Activated CD4-positive, CD25-positive, alpha-beta regulatory T cell (primary cell): ENCODE measurements around the gene TEX36.
"Not testable (repeated sequence)": the region's sequence is repeated elsewhere in the genome, so short reads cannot be mapped to it uniquely, and the experiment has no call there.

ENCODE experiments used
- DNase-seq, 4 experiments: peaks; one replicate each; lab custom pipeline; 2025; lab: John Stamatoyannopoulos, UW

TEX36 gene

DNA sequence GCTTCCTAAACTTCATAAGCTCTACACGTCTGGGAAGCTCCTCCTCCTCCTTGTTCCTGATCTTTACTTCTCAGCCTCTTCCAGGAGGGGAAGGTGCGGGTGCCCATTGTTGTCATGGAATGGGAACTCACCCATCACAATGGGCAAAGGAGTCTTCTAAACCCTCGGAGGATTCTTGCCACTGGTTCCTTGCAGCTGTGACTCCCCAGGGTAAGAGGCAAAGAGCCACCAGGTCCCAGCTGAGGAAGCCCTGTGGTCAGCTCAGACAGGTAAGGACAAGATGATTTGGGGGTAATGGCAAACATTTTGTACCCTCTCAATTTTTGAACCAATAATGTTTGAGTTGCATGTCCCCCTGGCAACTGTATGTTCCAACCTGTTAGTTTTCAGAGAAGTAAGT, at the start of gene TEX36:
Gene TEX36, minus strand, starts transcription at position 101 of the 400 bp plus-strand sequence. CDS start 174 bp downstream, outside the sequence.
- DNase-seq: no peak

- no peak for DNase-seq
Measured at GRCh38 chr10:125727436-125727835, 44.5 kb upstream of the TEX36 start.

DNA sequence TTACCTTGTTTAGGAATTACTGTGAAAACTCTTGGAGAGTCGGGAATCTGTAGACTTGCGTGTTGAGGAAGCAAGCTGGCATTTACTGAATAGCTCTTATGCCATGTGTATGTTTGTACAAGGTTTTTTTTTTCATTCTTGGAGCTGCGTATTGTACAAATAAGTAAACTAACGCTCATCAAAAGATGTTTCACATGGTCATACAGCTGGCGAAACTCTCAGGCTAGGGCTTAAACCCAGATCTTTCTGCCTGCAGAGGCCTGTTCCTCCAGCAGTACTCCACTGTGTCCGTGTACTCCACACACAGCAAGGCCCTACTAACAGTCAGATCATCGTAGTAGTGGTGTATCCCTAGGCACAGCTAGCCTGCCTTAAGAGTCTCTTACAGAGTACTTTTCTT, 44.0 kb upstream of the TEX36 start:
- DNase-seq: no peak

DNA sequence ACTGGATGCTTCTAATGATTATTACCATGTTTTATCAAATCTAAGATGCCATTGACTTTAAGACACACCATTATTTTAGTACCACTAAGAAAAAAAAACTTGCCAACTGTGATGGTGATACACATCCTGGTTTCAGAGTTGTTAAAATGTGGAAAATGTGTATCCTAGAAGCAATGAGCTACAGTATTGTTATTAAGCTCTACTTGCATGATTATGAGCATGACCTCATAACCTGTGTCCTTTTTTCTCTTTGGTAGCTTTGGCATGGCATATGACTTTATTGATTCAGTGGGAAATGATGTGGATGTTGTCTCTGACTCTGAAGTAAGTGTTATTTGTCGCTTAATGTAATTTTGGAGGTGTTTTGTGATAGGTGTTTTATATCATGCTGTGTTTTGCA, 39.8 kb upstream of the TEX36 start:
- no peak for DNase-seq

- DNase-seq: no peak
Measured at GRCh38 chr10:125721035-125721434, 38.1 kb upstream of the TEX36 start.

GRCh38 chr10:125720002-125720382, 37.0 kb upstream of the TEX36 start:
- DNase-seq: no peak

GRCh38 chr10:125719173-125720001, 36.4 kb upstream of the TEX36 start, which contains the start of gene EDRF1:
EDRF1 (plus strand) TSS chr10:125719709; CDS start chr10:125719808, 99 bp downstream.
- DNase-seq: peak; percentile 94 to 98 (median 98)

- DNase-seq: not testable (repeated sequence)
Measured at GRCh38 chr10:125714728-125715127, 31.8 kb upstream of the TEX36 start.

GRCh38 chr10:125711110-125711750, 28.3 kb upstream of the TEX36 start:
- DNase-seq: no peak

- DNase-seq: no peak
Measured at GRCh38 chr10:125709553-125710474, 26.9 kb upstream of the TEX36 start.

- DNase-seq: no peak
Measured at GRCh38 chr10:125708971-125709503, 26.1 kb upstream of the TEX36 start.

DNA sequence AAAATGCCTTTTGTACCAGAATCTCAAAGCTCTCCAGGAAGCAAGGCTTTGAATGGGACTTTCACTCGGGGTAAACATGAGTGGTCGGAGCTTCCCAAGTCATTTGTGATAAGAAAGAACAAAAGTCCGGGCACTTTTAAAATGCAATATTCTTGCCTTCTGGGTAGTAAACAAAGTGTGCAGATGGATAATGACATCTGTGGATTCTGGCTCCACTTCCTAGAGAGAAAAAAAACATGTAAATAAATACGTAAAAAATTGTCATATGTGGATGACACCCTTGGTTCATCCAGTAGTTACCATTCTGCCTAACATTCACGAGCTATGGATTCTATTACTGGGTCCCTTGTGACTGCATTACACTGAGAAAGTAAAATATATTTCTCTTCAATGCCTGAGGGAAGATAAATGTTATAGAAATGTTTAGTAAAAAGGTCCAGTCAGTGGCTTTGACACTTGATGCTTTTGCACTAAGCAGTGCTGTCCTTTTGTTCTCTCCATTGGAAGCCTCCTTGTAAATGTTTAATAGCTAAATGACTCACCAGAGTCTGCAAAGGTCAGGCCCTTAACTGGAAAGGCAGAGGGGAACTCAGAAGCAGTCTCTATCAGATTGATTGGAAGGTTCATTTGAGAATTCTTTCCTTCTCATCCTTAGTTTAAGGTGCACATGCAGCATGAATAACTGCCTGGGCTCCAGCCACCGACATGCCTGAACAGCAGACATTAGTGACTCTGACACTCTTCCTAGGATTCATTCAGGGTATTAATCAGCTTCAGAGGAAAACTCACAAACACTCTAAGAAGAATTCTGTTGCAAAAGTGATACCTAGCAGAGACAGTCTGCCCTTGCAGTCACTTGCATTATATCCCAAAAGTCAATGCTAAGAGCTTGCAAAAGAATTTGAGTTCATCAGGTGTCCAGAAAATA, 24.8 kb upstream of the TEX36 start:
- DNase-seq: no peak

DNA sequence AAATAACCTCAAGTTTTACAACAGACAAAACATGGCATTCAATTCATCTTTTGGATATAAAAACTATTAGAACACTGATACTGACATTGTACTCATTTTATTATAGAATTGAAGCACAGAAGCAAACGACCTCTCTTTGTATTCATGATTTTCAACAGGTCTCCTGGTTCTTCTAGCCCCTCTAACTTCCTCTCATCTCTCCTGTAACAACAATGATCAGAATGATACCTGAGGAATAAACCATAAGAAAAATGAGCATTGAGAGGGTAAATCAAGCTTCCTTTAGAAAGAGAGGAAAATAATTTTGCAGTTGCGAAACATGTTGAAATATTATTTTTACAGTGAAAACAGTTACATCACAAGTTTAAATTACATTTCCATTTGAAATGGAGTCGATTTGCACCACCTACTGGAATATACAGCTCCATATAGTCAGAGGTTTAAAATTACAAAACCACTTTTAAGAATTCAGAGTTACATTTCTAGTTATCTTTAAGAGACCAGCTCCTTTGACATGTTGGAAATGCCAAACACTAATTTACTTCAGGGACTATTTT, 17.5 kb upstream of the TEX36 start:
- no peak for DNase-seq

GRCh38 chr10:125699562-125700143, 16.7 kb upstream of the TEX36 start:
- DNase-seq: no peak

- DNase-seq: no peak
Measured at GRCh38 chr10:125698481-125698998, 15.6 kb upstream of the TEX36 start.

DNA sequence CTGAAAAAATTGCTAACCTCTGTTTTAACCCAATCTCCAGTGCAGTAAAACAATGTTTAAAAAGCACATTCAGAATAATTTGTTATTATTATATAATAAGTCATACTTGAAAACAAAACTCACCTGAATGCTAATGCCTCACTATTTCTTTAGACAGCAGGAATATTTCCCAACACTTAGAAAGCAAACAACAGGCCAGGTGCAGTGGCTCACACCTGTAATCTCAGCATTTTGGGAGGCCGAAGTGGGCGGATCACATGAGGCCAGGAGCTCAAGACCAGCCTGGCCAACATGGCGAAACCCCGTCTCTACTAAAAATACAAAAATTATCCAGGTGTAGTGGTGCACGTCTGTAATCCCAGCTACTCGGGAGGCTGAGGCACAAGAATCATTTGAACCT, 13.9 kb upstream of the TEX36 start:
- DNase-seq: not testable (repeated sequence)

- no peak for DNase-seq
Measured at GRCh38 chr10:125694883-125695282, 11.9 kb upstream of the TEX36 start.

- DNase-seq: no peak
Measured at GRCh38 chr10:125693524-125693847, 10.5 kb upstream of the TEX36 start.

DNA sequence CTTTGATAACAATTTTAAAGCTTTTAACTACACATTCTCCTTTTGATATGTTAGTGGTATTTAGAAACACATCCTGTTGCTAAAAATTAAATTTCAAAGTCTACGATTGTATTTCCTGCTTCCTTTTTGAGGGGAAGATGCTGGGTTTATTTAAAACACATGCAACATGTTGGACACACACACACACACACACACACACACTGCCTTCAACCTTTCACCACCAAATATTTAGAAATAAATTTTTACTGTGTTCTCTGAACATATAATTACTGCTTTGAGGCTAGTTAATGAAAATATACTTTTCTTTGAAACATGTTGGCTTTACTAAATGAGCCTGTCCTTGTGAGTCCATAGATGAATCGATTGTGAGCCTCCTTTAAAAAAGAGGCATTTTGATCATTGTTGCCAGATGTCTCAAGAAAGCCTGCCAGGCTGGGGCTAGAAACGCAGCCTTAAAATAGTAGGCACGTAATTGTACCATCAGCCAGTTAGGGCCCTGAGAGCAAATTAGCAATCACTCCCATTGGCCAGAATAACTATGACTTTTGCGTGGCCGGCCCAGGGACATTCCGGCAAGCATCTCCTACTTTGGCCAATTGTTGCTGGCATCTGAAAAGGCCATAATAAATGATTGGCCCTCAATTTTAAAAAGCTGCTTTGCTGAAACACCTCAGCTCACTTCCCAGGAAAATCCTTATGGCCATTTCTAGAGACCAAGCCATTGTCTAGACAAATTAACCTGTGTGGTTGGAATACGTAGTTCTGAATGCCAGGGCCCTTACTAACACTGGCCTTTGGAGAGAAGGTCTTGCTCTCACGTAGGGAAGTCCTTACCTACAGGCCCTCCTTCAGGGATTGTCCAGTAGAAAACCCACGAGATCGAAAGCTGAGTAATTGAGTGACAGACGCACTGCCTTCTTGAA, 9.9 kb upstream of the TEX36 start:
- DNase-seq: no peak
